Activated CD8-positive, alpha-beta T cell treated with anti-CD3 and anti-CD28 coated beads for 36 hours (primary cell): ENCODE data around the gene SLX4IP. TPM values are rescaled to one million over a fixed set of nuclear protein-coding genes. Genes with fewer than 3 reads are reported as not detected.

Source experiments
- ATAC-seq: fragments of 200-7000 bp; cut with Tn5 transposase; one replicate; pipeline ENCODE4 v1.10.0; 2021; ENCODE audit warnings: mild to moderate bottlenecking, moderate library complexity
- CTCF ChIA-PET: fragments of 350-600 bp; sonication (Branson Sonifier 250); formaldehyde crosslinking; loops from one replicate; lab custom pipeline; 2021; ENCODE audit warnings: antibody characterized with exemption; lab: Charles Lee
- POLR2A ChIA-PET: fragments of 350-600 bp; sonication (Branson Sonifier 250); formaldehyde crosslinking; loops from one replicate; lab custom pipeline; 2021; ENCODE audit warnings: antibody characterized with exemption; lab: Charles Lee
- DNase-seq: peaks from one replicate; pipeline ENCODE4 v3.0.0-alpha.2; 2020
- H3K27ac Mint-ChIP-seq: one replicate; pipeline ENCODE4 v1.8.0; 2021; ENCODE audit warnings: mild to moderate bottlenecking, mixed read lengths
- H3K27me3 Mint-ChIP-seq: one replicate; pipeline ENCODE4 v1.8.0; 2021; ENCODE audit warnings: mixed read lengths
- H3K36me3 Mint-ChIP-seq: one replicate; pipeline ENCODE4 v1.8.0; 2021; ENCODE audit warnings: low read depth, mixed read lengths
- H3K4me1 Mint-ChIP-seq: one replicate; pipeline ENCODE4 v1.8.0; 2021; ENCODE audit warnings: low read depth, mixed read lengths
- H3K4me3 Mint-ChIP-seq: one replicate; pipeline ENCODE4 v1.8.0; 2021; ENCODE audit warnings: mild to moderate bottlenecking, moderate library complexity, mixed read lengths
- H3K9me3 Mint-ChIP-seq: one replicate; pipeline ENCODE4 v1.8.0; 2021; ENCODE audit warnings: mixed read lengths
- CTCF ChIP-seq: fragments of 200-600 bp; IDR thresholded peaks from one replicate; pipeline ENCODE4 v1.8.0; 2022; ENCODE audit warnings: antibody characterized with exemption, mild to moderate bottlenecking
- intact Hi-C: fragments of 100-400 bp; cut with micrococcal nuclease; formaldehyde crosslinking; loops from one replicate; pipeline ENCODE4 v1.10.0; 2022
- total RNA-seq, 2 experiments: library from RNA; stranded (reverse); gene quantifications; one replicate each; pipeline ENCODE4 v1.2.3, GENCODE V29; 2021

SLX4IP gene
- total RNA-seq, 2 experiments from 2014 or later: 6.5 to 7.3 TPM

GRCh38 chr20:10669843-10670446, 234.8 kb downstream of the SLX4IP start:
- DNase-seq: no peak
- POLR2A ChIA-PET: no interaction called here
- Mint-ChIP-seq H3K27me3 (peaks cover 39% of the 10 kb centered on the region), H3K4me3 (no peak overlapping the region), H3K27ac (no peak overlapping the region), H3K9me3 (no peaks in the 10 kb centered on the region), H3K36me3 (no peaks in the 10 kb centered on the region), H3K4me1 (peaks cover 18% of the 10 kb centered on the region)
- TF ChIP-seq CTCF: no peak
- ATAC-seq: no peak
- CTCF ChIA-PET: interaction anchor here (1.0 kb wide), 1 partner anchor 112 kb away, joined by 3 read pairs; no protein-coding TSS in a partner anchor
- intact Hi-C loops: loop anchor here (5.0 kb wide), 2 partner anchors 118 to 238 kb away; partner anchors contain the start of gene MKKS

GRCh38 chr20:10670501-10671220, 235.6 kb downstream of the SLX4IP start:
- Mint-ChIP-seq H3K27me3 (peaks cover 46% of the 10 kb centered on the region), H3K4me3 (no peak overlapping the region), H3K27ac (no peak overlapping the region), H3K36me3 (no peaks in the 10 kb centered on the region), H3K4me1 (peaks cover 21% of the 10 kb centered on the region), H3K9me3 (no peaks in the 10 kb centered on the region)
- POLR2A ChIA-PET: no interaction called here
- intact Hi-C loops: loop anchor here (5.0 kb wide), 2 partner anchors 118 to 238 kb away; partner anchors contain the start of gene MKKS
- ATAC-seq (no peak), DNase-seq (no peak)
- TF ChIP-seq CTCF: no peak
- CTCF ChIA-PET: interaction anchor here (0.8 to 2.0 kb wide), 4 partner anchors 13 to 112 kb away, joined by 3 to 6 read pairs (median 3); no protein-coding TSS in a partner anchor

- Mint-ChIP-seq H3K36me3 (no peaks in the 10 kb centered on the region), H3K27ac (no peak overlapping the region), H3K27me3 (peaks cover 51% of the 10 kb centered on the region), H3K4me1 (peaks cover 21% of the 10 kb centered on the region), H3K4me3 (no peak overlapping the region), H3K9me3 (no peaks in the 10 kb centered on the region)
- ATAC-seq (peak; percentile 58), DNase-seq (peak; percentile 68)
- CTCF ChIA-PET: interaction anchor here (0.6 to 2.0 kb wide), 5 partner anchors 12 to 156 kb away, joined by 3 to 6 read pairs (median 3); no protein-coding TSS in a partner anchor
- POLR2A ChIA-PET: no interaction called here
- intact Hi-C loops: loop anchor here (5.0 kb wide), 2 partner anchors 119 to 239 kb away; partner anchors contain the start of gene MKKS
- TF ChIP-seq CTCF: no peak
Measured at GRCh38 chr20:10671221-10671918, 236.3 kb downstream of the SLX4IP start.

- peak; percentile 43 for DNase-seq
- intact Hi-C loops: loop anchor here (5.0 kb wide), 2 partner anchors 120 to 240 kb away; partner anchors contain the start of gene MKKS
- ChIA-PET CTCF (interaction anchor here (0.6 to 2.0 kb wide), 3 partner anchors 11 to 157 kb away, joined by 3 to 6 read pairs (median 3); no protein-coding TSS in a partner anchor), POLR2A (no interaction called here)
- Mint-ChIP-seq H3K4me3 (peak overlapping the region; percentile 75), H3K36me3 (no peaks in the 10 kb centered on the region), H3K27me3 (peaks cover 56% of the 10 kb centered on the region), H3K27ac (no peak overlapping the region), H3K9me3 (no peaks in the 10 kb centered on the region), H3K4me1 (peaks cover 21% of the 10 kb centered on the region)
- ATAC-seq: no peak
- TF ChIP-seq CTCF: no peak
Measured at GRCh38 chr20:10671919-10672623, 237.0 kb downstream of the SLX4IP start.
